ENCODE data around the gene HMGXB4.

Gene HMGXB4

DNA sequence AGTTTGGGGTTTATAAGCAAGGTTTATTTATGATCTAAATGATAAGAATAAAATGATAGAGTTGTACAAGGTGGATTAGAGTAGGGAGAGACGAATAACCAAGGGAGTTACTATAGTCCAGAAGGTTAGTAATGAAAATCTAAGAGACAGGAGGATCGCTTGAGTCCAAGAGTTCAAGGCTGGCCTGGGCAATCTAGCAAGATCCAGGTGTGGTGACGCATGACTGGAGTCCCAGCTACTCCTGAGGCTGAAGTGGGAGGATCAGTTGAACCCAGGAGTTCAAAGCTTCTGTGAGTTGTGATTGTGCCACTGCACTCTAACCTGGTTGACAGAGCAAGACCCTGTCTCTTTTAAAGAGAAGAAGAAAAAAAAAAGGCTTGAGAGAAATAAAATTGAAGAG is 12.3 kb downstream of the HMGXB4 start:
- H3K4me2 ChIP-seq (ENCODE audit: insufficient read depth, low read length): no peak overlapping the region
- H3K79me2 ChIP-seq (ENCODE audit: insufficient read depth, low read length): peaks cover 87% of the 10 kb centered on the region
- no peaks in the 10 kb centered on the region for H3K9me3 ChIP-seq (ENCODE audit: insufficient read depth, low read length, severe bottlenecking)
- ATAC-seq (ENCODE audit: insufficient read depth, low read depth) (no peak), DNase-seq (no peak)
- no peak overlapping the region for H3K27ac ChIP-seq (ENCODE audit: low read length)
- no peak overlapping the region for H3K9ac ChIP-seq (ENCODE audit: low read depth, low read length)
- TF ChIP-seq EZH2 (IDR thresholded peaks at IDR 0.05; ENCODE audit: borderline replicate concordance, low read depth, low read length, severe bottlenecking): no peak
- TF ChIP-seq, protein P1, sequence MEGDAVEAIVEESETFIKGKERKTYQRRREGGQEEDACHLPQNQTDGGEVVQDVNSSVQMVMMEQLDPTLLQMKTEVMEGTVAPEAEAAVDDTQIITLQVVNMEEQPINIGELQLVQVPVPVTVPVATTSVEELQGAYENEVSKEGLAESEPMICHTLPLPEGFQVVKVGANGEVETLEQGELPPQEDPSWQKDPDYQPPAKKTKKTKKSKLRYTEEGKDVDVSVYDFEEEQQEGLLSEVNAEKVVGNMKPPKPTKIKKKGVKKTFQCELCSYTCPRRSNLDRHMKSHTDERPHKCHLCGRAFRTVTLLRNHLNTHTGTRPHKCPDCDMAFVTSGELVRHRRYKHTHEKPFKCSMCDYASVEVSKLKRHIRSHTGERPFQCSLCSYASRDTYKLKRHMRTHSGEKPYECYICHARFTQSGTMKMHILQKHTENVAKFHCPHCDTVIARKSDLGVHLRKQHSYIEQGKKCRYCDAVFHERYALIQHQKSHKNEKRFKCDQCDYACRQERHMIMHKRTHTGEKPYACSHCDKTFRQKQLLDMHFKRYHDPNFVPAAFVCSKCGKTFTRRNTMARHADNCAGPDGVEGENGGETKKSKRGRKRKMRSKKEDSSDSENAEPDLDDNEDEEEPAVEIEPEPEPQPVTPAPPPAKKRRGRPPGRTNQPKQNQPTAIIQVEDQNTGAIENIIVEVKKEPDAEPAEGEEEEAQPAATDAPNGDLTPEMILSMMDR (IDR thresholded peaks at IDR 0.05; ENCODE audit: borderline replicate concordance, extremely low read depth, low read length, poor library complexity, severe bottlenecking): no peak
- H3K27me3 ChIP-seq (ENCODE audit: insufficient read depth, low read length, poor library complexity): no peaks in the 10 kb centered on the region
- peaks cover 88% of the 10 kb centered on the region for H3K36me3 ChIP-seq (ENCODE audit: insufficient read depth, low read length)
- H3K4me1 ChIP-seq (ENCODE audit: insufficient read depth, low read length): peaks cover 8% of the 10 kb centered on the region
- no peak overlapping the region for H3K4me3 ChIP-seq (ENCODE audit: low read depth in 1 of 2, low read length in 2 of 2)
- peaks cover 58% of the 10 kb centered on the region for H4K20me1 ChIP-seq (ENCODE audit: insufficient read depth, low read length)
- no peak overlapping the region for H2AFZ ChIP-seq (ENCODE audit: low read depth, low read length)

DNA sequence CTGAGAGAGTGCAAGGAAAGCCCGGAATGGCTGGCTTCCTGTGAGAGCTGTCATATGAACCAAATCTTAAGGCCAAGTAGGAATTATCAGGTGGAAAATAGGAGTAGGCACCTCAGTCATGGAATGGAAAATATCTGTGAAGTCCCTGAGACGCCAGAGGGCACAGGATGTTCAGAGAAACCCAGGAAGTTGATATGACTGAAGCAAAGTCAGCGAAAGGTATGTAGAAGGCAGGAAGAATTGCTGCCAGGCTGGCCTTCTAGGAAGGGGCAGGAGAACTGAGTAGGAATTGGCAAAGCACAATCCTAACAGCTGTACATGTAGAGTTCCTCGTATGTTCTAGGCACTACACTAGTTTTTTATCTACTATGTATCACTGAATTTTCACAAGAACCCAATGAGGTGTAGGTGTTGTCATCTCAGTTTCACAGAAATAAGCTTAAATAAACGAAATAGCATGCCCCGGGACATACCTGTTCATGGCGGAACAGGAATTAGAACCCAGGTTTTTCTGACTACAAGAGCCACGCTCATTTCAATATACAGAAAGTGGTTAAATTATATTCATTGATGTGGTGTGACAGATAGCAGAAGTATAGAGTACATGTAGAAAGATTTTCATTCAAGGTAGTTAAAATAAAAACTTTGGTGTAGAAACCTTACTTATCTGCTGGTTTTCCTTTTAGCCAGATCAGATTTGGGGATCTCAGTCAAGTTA is 17.0 kb downstream of the HMGXB4 start:
- TF ChIP-seq EZH2 (IDR thresholded peaks at IDR 0.05; ENCODE audit: borderline replicate concordance, low read depth, low read length, severe bottlenecking): no peak
- TF ChIP-seq, protein P1 (IDR thresholded peaks at IDR 0.05; ENCODE audit: borderline replicate concordance, extremely low read depth, low read length, poor library complexity, severe bottlenecking): no peak
- DNase-seq (no peak), ATAC-seq (ENCODE audit: insufficient read depth, low read depth) (no peak; the same call in 2 of the 3 replicates)
- Histone ChIP-seq H2AFZ (ENCODE audit: low read depth, low read length) (no peak overlapping the region), H3K4me2 (ENCODE audit: insufficient read depth, low read length) (no peak overlapping the region), H3K4me1 (ENCODE audit: insufficient read depth, low read length) (peaks cover 2% of the 10 kb centered on the region; the same call in 1 of the 2 replicates), H3K4me3 (ENCODE audit: low read depth in 1 of 2, low read length in 2 of 2) (no peak overlapping the region), H3K27me3 (ENCODE audit: insufficient read depth, low read length, poor library complexity) (no peaks in the 10 kb centered on the region), H3K79me2 (ENCODE audit: insufficient read depth, low read length) (peaks cover 91% of the 10 kb centered on the region), H3K27ac (ENCODE audit: low read length) (no peak overlapping the region), H3K9me3 (ENCODE audit: insufficient read depth, low read length, severe bottlenecking) (no peaks in the 10 kb centered on the region), H3K36me3 (ENCODE audit: insufficient read depth, low read length) (peaks cover 79% of the 10 kb centered on the region), H4K20me1 (ENCODE audit: insufficient read depth, low read length) (peaks cover 45% of the 10 kb centered on the region), H3K9ac (ENCODE audit: low read depth, low read length) (no peak overlapping the region)

DNA sequence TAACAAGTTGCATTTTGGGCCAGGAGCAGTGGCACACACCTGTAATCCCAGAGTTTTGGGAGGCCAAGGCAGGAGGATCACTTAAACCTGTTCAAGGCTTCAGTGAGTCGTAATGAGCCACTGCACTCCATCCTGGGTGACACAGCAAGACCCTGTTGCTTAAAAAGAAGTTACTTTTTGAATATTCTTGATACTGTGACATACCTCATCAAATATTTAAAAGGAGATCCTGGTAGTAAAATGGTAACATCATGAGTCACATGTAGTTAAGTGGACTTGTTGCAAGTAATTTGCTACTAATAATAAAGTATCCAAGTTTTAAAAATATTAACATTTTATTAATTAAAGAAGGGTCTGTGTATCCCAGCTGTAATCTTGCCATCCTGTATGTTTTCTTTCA is 18.3 kb downstream of the HMGXB4 start:
- Histone ChIP-seq H3K9me3 (ENCODE audit: insufficient read depth, low read length, severe bottlenecking) (no peaks in the 10 kb centered on the region), H3K4me2 (ENCODE audit: insufficient read depth, low read length) (no peak overlapping the region), H3K79me2 (ENCODE audit: insufficient read depth, low read length) (peaks cover 93% of the 10 kb centered on the region), H2AFZ (ENCODE audit: low read depth, low read length) (no peak overlapping the region), H3K4me1 (ENCODE audit: insufficient read depth, low read length) (peaks cover 2% of the 10 kb centered on the region; the same call in 1 of the 2 replicates), H3K4me3 (ENCODE audit: low read depth in 1 of 2, low read length in 2 of 2) (no peak overlapping the region), H3K36me3 (ENCODE audit: insufficient read depth, low read length) (peaks cover 78% of the 10 kb centered on the region), H4K20me1 (ENCODE audit: insufficient read depth, low read length) (peaks cover 45% of the 10 kb centered on the region), H3K9ac (ENCODE audit: low read depth, low read length) (no peak overlapping the region), H3K27me3 (ENCODE audit: insufficient read depth, low read length, poor library complexity) (no peaks in the 10 kb centered on the region), H3K27ac (ENCODE audit: low read length) (no peak overlapping the region)
- TF ChIP-seq, protein P1 (IDR thresholded peaks at IDR 0.05; ENCODE audit: borderline replicate concordance, extremely low read depth, low read length, poor library complexity, severe bottlenecking): no peak
- TF ChIP-seq EZH2 (IDR thresholded peaks at IDR 0.05; ENCODE audit: borderline replicate concordance, low read depth, low read length, severe bottlenecking): no peak
- DNase-seq: no peak
- ATAC-seq (ENCODE audit: insufficient read depth, low read depth): no peak

Data from DND-41 (cell line).